GM10266 (cell line): ENCODE data around the gene OR51I1.

Experiments
- DNase-seq: peaks from one replicate; pipeline ENCODE4 v3.0.0; 2012; ENCODE audit errors: extremely low spot score
- TF ChIP-seq, protein P1 (sequence below): IDR thresholded peaks from 2 replicates; pipeline ENCODE4 v1.5.1; 2012; ENCODE audit warnings: mild to moderate bottlenecking, low read depth; ENCODE audit not compliant: control insufficient read depth, insufficient read depth; ENCODE audit errors: missing control alignments

OR51I1 gene

DNA sequence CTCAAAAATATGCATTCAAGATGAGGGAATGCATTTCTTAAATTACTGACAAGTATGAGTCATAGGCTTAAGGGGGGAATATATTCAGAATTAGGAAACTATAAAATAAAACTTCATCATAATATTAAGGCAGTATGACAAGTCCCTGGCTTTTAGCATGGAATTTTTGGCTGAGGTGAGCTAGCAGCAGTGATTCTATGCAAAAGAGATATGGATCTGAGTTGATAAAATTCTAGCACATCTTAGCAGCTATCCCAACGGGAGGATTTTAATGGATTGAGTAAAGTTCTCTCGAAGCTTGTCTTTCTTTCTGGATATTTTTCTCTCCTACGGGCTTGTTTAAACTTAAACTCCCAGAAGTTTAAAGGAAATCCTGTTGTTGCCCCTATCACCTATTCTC is 18.2 kb downstream of the OR51I1 start:
- TF ChIP-seq, protein P1, sequence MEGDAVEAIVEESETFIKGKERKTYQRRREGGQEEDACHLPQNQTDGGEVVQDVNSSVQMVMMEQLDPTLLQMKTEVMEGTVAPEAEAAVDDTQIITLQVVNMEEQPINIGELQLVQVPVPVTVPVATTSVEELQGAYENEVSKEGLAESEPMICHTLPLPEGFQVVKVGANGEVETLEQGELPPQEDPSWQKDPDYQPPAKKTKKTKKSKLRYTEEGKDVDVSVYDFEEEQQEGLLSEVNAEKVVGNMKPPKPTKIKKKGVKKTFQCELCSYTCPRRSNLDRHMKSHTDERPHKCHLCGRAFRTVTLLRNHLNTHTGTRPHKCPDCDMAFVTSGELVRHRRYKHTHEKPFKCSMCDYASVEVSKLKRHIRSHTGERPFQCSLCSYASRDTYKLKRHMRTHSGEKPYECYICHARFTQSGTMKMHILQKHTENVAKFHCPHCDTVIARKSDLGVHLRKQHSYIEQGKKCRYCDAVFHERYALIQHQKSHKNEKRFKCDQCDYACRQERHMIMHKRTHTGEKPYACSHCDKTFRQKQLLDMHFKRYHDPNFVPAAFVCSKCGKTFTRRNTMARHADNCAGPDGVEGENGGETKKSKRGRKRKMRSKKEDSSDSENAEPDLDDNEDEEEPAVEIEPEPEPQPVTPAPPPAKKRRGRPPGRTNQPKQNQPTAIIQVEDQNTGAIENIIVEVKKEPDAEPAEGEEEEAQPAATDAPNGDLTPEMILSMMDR: no peak
- DNase-seq: no peak

DNA sequence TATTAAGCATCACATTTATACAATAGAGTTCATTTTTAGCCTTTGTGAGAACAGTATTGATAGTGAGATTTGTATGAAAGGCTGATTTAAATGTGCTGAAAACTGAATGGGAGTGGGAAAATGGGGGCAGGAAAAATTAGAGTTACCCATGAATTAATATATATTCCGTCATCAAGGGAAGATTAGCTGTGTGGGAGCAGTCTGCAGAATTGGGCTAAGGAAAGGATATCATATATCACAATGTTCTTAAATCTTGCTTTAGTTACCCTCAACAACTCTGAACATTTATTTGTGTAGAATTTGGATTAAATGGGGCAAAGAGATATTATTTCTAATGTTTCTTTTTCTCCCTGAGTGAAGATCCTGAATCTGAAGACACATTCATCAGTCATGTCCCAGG is 19.5 kb downstream of the OR51I1 start, which contains the start of gene OR51Q1:
TSS of gene OR51Q1 (plus strand) at position 301 of the 400 bp plus-strand sequence. CDS start at position 391, 90 bp downstream.
- TF ChIP-seq, protein P1: no peak
- DNase-seq: no peak

DNA sequence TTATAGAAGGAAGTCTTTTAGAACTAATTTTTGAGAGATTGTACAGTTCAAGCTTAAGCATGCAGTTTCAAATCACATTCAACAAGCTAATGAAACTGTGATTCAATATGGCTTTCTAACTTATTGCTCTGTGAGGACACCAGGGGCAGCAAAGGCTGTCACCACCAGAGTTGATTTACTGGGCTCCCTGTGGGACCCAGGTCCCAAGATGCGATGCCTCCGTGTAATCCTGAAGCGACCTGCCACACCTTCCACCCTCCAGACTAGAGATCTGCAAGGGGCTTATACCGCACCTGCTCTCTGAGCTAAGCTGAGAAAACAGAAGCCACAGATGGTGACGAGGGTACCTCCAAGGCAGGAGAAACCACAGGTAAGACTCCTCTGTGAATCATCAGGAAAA is 20.3 kb downstream of the OR51I1 start:
- no peak for DNase-seq
- TF ChIP-seq, protein P1: no peak

DNA sequence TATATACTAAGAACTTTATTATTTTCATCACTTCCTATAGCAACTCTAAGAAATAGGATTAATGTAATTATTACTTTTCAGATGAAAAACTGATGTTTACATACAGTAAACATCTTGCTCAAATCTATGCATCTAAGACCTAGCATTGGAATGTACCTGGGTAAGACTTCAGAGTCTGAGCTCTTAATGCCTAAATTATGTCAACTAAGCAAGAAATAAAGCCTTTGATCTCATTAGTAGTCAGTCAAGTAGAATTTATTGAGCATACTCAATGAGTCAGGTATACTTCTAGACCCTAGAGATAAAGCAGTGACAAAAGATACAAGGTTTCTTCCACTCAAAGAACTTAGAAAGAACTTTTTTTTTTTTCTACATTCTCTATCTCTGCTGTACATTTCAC is 36.1 kb downstream of the OR51I1 start:
- DNase-seq: no peak
- TF ChIP-seq, protein P1: no peak

DNA sequence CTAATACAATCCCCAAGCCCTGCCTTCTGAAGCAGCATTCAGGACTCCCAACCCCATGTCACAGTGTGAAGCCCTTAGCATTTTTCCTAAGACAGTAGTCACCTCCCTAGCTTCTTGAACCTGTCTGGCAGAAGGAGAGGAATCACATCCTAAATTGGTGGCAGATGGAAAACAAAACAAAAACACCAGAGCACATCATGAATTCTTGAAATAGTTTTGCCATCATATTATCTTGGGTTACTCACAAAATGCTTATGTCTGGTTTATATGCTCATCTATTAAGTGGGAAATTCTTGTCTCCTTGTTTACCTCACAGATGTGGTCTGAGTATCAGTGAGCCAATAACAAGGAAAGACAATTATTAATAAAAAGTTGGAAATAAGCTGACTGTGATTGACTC is 42.4 kb downstream of the OR51I1 start:
- TF ChIP-seq, protein P1: no peak
- DNase-seq: no peak

DNA sequence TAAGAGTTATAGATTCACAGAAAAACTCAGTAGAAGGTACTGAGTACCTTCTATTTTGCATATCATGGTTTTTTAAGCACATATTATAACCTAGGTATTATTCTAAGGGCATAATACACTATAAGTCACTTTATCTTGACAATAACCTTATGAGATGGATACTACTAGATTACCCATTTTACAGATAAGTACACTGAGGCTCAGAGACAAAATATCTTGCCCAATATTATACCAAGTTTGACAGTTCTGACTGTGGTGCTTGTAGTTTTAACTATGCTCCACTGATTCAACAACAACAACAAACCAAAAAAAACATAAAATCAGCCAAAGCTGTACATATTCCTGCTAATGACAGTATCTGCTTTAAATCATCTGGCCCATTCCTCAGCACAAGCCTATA is 47.2 kb downstream of the OR51I1 start:
- DNase-seq: no peak
- TF ChIP-seq, protein P1: no peak
